ENCODE results near the gene MOCS1.

The MOCS1 gene

DNA sequence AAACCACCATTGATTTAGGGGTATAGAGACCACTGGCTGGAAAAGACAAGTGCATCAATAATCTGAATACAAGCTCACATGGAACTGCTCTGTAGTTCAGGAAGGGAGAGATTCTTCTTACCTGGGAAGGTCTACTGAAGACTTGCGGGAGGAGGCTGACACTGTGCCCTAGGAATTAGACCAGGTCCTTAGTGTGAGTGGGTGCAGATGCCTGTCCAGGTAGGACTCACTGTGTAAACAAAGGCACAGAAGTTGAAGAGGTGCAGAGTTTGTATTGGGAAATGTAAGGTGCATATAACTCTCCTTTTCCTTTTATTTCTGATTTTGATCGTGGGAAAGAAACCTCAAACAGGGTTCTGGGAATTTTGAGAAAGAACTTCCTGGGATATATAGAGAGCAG is 75.2 kb downstream of the MOCS1 start:
- ChIA-PET CTCF (interaction anchor here (5.6 kb wide), 1 partner anchor 6 kb away, joined by 61 read pairs; no protein-coding TSS in a partner anchor), POLR2A (no interaction called here)
- no peak overlapping the region for H3K27ac ChIP-seq (ENCODE audit: extremely low read depth, low read depth, low read length)
- H3K36me3 ChIP-seq (ENCODE audit: control insufficient read depth in 2 of 2, insufficient read depth in 1 of 2, low read length in 2 of 2) = peaks cover 0 to 19% of the 10 kb centered on the region in 2 experiments; a peak in 2 of 3 replicates
- H3K9me3 ChIP-seq (ENCODE audit: control insufficient read depth, insufficient read depth, low read depth, low read length) = no peaks in the 10 kb centered on the region
- H3K4me1 ChIP-seq (ENCODE audit: control insufficient read depth, insufficient read depth, low read length) = no peaks in the 10 kb centered on the region
- no peak overlapping the region for H3K4me3 ChIP-seq (ENCODE audit: low read depth, low read length)
- TF ChIP-seq ZNF639 (tag by site-specific recombination; IDR thresholded peaks at IDR 0.05) = no peak
- TF ChIP-seq, protein P1, sequence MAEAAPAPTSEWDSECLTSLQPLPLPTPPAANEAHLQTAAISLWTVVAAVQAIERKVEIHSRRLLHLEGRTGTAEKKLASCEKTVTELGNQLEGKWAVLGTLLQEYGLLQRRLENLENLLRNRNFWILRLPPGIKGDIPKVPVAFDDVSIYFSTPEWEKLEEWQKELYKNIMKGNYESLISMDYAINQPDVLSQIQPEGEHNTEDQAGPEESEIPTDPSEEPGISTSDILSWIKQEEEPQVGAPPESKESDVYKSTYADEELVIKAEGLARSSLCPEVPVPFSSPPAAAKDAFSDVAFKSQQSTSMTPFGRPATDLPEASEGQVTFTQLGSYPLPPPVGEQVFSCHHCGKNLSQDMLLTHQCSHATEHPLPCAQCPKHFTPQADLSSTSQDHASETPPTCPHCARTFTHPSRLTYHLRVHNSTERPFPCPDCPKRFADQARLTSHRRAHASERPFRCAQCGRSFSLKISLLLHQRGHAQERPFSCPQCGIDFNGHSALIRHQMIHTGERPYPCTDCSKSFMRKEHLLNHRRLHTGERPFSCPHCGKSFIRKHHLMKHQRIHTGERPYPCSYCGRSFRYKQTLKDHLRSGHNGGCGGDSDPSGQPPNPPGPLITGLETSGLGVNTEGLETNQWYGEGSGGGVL (tag by site-specific recombination; IDR thresholded peaks at IDR 0.05) = no peak
- TF ChIP-seq ZNF202 (tag by site-specific recombination; IDR thresholded peaks at IDR 0.05; ENCODE audit: borderline replicate concordance) = no peak
- TF ChIP-seq ZNF548 (tag by site-specific recombination; IDR thresholded peaks at IDR 0.05) = no peak
- TF ChIP-seq ZEB2 (tag by site-specific recombination; IDR thresholded peaks at IDR 0.05) = no peak
- TF ChIP-seq ZBTB44 (tag by site-specific recombination; IDR thresholded peaks at IDR 0.05) = no peak
- no peak for TF ChIP-seq ZNF391 (tag by site-specific recombination; IDR thresholded peaks at IDR 0.05; ENCODE audit: borderline replicate concordance, low read depth)

- no peak overlapping the region for H3K4me3 ChIP-seq (ENCODE audit: low read depth, low read length)
- POLR2A ChIA-PET = no interaction called here
- CTCF ChIA-PET = interaction anchor here (5.6 kb wide), 1 partner anchor 10 kb away, joined by 61 read pairs; no protein-coding TSS in a partner anchor
These were observed 78.8 kb downstream of the MOCS1 start for GRCh38 chr6:39855356-39855995.

More at GRCh38 chr6:39855356-39855995, 78.8 kb downstream of the MOCS1 start:
- Histone ChIP-seq H3K9me3 (ENCODE audit: control insufficient read depth, insufficient read depth, low read depth, low read length) (no peaks in the 10 kb centered on the region), H3K4me1 (ENCODE audit: control insufficient read depth, insufficient read depth, low read length) (no peaks in the 10 kb centered on the region), H3K36me3 (ENCODE audit: control insufficient read depth in 2 of 2, insufficient read depth in 1 of 2, low read length in 2 of 2) (peaks cover 0 to 14% of the 10 kb centered on the region in 2 experiments; a peak in 1 of 3 replicates), H3K27ac (ENCODE audit: extremely low read depth, low read depth, low read length) (no peak overlapping the region)
- TF ChIP-seq HOXC10 (CRISPR knock-in tag; IDR thresholded peaks at IDR 0.05) (no peak), ZBTB7A (tag by site-specific recombination; IDR thresholded peaks at IDR 0.05; ENCODE audit: low read depth) (no peak), KLF1 (tag by site-specific recombination; IDR thresholded peaks at IDR 0.05) (no peak), ZNF548 (tag by site-specific recombination; IDR thresholded peaks at IDR 0.05) (no peak), GFI1B (tag by site-specific recombination; IDR thresholded peaks at IDR 0.05) (no peak), ZNF366 (tag by site-specific recombination; conservative IDR thresholded peaks at IDR 0.05) (no peak), ZNF561 (tag by site-specific recombination; IDR thresholded peaks at IDR 0.05; ENCODE audit: borderline replicate concordance) (no peak), ZNF112 (tag by site-specific recombination; IDR thresholded peaks at IDR 0.05) (no peak)
- TF ChIP-seq, protein P2, sequence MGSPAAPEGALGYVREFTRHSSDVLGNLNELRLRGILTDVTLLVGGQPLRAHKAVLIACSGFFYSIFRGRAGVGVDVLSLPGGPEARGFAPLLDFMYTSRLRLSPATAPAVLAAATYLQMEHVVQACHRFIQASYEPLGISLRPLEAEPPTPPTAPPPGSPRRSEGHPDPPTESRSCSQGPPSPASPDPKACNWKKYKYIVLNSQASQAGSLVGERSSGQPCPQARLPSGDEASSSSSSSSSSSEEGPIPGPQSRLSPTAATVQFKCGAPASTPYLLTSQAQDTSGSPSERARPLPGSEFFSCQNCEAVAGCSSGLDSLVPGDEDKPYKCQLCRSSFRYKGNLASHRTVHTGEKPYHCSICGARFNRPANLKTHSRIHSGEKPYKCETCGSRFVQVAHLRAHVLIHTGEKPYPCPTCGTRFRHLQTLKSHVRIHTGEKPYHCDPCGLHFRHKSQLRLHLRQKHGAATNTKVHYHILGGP (tag by site-specific recombination; IDR thresholded peaks at IDR 0.05) = no peak
